ENCODE results near the gene YRDC.
"Not testable (repeated sequence)": the region's sequence is repeated elsewhere in the genome, so short reads cannot be mapped to it uniquely, and the experiment has no call there.

YRDC gene

GRCh38 chr1:37817481-37817880, 9.5 kb upstream of the YRDC start:
- DNase-seq, result no peak

- no peak for DNase-seq
Observed at GRCh38 chr1:37814252-37814651, 6.2 kb upstream of the YRDC start.

GRCh38 chr1:37813529-37814145, 5.6 kb upstream of the YRDC start:
- DNase-seq, result no peak

- DNase-seq, result peak; percentile 32
Observed at GRCh38 chr1:37811027-37811655, 3.1 kb upstream of the YRDC start.

GRCh38 chr1:37809942-37810341, 1.9 kb upstream of the YRDC start:
- no peak for DNase-seq

GRCh38 chr1:37808369-37809319, 636 bp upstream of the YRDC start:
- DNase-seq, result peak; percentile 42

GRCh38 chr1:37807220-37807554, 821 bp downstream of the YRDC start:
- no peak for DNase-seq

GRCh38 chr1:37802439-37802838, 5.6 kb downstream of the YRDC start:
- no peak for DNase-seq

GRCh38 chr1:37797750-37798345, 10.2 kb downstream of the YRDC start:
- DNase-seq, result no peak

DNA sequence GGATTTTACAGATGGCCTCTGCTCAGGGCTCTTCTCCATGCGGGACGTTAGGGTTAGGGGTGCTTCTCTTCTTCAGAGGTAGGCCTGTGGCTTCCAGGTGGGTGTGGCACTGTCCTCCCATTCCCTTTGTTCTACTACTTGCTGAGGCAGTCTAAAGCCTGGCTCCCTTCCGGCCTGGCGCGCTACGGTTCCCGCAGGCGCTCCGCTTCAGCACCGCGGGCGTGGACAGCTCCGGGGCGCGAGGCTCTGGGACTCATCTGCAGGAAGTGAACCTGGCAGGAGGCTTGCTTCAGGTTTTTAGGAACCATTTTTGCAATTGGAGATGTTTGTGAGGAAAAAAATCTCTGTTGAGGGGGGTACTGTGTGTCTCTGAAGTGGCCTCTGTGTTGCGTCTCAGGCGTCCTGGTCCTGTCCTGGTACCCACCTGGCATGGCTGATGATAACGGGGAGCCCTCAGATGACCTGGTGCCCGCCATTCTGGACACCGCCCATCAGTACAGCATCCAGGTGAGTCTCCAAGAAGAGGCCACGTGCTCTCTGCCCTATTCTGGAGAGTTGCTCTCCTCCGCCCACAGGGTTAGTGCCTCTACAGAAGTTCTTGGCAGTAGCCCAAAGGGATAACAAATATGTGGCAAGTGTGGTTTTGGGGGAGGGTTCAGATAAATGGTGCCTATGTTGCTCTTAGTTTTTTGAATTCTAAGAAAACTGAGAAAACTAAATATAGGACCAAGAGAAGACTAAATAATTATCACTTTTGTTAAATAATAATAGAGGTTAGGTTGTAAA, 12.5 kb downstream of the YRDC start:
- no peak for DNase-seq

DNA sequence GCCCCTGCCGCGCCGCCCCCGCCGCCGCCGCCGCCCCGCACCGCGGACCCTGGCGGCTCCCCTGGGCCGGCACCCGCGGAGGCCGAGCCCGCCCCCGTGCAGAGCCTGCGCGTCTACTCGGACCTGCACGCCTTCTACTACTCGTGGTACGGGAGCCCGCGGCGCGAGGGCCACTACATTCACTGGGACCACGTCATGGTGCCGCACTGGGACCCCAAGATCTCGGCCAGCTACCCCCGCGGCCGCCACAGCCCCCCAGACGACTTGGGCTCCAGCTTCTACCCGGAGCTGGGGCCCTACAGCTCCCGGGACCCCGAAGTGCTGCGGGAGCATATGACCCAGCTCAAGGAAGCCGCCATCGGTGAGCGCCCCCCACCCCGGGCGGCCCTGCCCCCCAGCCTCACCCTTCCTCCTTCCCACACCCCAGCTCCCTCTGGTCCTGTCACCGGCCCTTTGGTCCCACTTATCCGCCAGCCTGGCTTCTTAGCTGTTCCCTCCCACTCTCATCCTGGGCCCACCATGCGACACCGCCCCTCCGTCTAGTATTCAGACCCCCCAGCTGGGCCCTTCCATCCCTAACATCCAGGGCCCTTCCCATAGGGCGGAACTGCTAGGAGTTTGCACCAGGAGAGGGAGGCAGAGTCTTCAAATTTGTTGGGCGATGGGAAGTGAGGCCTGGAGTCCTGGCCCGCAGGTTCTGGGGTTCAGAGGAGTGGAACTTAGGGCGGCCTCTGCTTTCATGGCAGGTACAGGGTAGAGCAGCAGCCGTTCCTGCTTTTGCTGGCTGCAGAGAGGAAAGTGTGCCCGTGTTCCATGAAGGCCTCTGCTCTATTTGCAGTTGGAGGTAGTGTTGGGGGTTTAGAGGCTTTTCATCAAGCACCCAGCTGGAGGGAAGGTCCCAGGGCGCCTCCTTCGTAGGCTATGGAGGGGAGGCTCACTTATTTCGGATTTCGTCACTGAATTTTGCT, 13.4 kb downstream of the YRDC start:
- DNase-seq, result no peak

DNA sequence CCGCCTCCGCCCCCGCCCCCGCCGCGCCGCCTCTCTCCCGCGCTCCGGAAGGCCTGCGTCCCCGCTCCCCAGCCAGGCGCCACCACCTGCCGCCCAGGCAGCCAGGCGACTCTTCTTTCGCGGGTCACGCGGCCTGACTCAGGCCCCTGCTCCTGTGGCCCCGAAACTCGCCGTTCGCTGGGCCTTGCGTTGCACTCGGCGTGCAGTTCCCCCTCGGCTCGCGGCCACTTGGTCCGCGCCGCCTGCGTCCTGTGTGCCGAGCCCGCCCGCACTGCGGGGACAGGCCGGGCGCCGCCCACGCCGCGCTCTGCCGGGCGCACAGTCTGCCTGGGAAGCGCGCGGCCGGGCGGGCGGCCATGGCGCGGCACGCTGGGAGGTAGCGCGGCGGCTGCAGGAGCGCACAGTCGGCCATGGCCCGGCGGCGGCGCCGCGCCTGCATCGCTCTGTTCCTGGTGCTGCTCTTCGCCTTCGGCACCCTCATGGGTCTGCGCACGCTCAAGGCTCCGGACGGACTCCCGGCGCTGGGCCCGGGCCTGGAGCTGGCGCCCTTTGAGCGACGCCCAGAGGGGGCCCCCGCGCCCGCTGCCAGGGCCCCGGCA, 14.1 kb downstream of the YRDC start, which contains the start of gene MANEAL:
Gene MANEAL, plus strand, starts transcription at position 75 of the 599 bp plus-strand sequence. Its CDS starts 336 bp downstream, at position 411.
- DNase-seq, result no peak

DNA sequence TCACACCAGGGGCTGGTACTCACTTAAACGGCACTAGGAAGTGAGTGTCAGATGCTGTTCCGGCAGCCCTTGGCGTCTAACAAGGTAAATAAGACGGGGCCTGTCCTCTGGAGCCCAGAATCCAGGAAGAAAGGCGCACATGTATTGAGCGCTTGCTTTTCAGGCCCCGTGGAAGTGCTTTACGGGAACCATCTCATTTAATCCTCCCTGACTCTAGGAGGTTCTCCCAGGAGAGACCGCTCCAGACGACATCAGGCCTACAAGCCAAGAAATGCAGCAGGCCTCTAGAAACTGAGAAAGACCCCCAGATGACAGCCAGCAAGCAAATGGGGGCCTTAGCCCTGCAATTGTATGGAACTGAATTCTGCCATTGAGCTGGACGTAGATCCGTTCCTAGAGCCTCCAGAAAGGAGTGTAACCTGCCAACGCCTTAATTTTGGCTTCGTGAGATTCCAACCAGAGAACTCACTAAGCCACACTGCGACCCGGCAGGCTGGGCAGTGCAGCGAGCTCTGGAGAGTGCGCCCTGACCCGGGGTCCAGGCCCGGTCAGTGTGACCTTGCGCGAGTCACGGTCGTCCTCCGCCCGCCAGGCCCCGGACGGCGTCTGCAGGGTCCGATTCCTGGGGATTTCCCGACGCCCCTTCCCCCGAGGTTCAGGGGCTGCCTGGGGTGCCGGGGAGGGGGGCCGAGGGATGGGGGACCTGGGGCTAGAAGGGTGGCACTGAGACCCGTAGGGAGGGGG, 14.9 kb downstream of the YRDC start:
- no peak for DNase-seq

GRCh38 chr1:37782491-37782890, 25.5 kb downstream of the YRDC start:
- no peak for DNase-seq

- no peak for DNase-seq
Observed at GRCh38 chr1:37778654-37779053, 29.4 kb downstream of the YRDC start.

DNA sequence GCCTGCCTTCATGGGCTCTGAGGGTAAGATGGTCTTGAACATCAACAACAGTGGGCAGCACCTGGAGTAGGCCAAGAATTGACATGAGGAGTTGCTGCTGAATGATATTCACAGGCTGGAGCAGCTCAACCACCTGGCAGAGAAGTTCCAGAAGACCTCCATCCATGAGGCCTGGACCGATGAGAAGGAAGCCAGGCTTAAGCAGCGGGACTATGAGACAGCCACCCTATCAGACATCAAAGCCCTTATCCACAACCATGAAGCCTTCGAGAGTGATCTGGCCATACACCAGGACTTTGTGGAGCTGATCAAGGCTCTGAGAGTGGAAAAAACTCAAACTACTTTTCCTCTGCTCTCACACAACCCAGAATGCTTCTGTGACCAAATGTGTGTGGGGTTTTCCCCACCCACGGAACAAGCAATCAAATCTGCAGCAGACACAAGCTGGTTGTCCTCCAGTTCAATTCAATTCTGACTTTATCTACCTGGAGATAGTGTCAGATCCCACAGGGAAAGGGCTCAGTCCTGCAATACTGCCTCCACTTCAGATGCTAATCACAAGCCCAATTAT, 31.0 kb downstream of the YRDC start:
- no peak for DNase-seq

DNA sequence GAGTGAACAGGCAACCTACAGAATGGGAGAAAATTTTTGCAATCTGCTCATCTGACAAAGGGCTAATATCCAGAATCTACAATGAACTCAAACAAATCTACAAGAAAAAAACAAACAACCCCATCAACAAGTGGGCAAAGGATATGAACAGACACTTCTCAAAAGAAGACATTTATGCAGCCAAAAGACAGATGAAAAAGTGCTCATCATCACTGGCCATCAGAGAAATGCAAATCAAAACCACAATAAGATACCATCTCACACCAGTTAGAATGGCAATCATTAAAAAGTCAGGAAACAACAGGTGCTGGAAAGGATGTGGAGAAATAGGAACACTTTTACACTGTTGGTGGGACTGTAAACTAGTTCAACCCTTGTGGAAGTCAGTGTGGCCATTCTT, 36.6 kb downstream of the YRDC start:
- DNase-seq, result not testable (repeated sequence)

DNA sequence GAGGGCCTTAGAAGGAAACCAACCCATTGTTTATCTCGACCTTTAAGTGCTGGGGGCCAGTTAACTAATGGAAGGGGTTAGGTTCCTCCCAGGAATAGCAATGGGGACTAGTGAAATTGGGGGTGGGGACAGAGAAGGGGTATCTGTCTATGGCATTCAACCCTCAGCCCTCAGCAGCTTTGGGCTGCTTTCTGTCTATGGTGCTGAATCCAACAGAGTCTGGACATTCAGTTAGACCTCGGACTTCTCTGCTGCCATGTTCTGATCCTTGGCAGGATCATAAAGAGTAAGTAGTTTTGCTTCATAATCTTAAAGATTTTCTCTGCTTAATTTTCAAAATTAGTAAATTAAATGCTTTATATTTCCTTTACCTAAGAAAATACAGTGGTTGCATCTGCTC, 40.5 kb downstream of the YRDC start:
- DNase-seq, result no peak

DNA sequence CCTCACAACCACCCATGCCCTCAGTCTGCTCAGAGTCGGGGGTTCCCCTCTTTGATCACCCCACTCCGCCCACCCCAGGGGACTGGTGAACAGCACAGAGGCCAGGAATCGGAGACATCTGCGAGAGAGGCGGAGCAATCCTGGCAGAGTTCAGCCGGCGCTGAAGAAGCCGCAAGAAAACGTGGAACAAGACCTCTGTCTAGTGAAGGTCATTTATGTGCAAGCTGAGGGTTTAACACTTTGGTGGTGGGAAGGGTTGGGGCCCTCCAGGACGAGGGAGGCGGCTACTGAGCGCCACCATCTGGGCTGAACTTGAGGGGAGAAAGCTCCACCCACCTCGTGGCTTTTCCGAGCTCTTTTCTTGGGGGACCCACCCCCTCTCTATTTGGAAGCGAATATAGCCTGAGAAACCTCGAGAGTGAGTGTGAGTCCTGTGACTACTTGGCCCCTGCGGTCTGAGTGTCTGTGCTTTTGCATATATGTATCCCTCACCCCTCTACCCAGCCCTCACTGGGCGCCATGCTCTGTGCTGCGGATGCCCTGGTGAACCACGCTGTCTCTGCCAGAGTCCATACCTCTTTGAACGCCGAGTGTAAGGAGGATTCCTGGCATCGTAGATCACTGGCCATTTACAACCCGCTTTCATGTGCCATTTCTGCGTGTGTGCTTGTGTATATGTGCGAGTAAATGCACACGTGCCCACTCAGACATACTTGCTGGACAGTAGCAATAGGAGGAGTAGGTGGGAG, 41.9 kb downstream of the YRDC start:
- no peak for DNase-seq

Data from NCI-H2107 (cell line).